NB4 (cell line): ENCODE measurements around the gene KRTAP12-3.
"Not testable (repeated sequence)": the region's sequence is repeated elsewhere in the genome, so short reads cannot be mapped to it uniquely, and the experiment has no call there.

Experiments
- DNase-seq: peaks from one replicate; pipeline ENCODE4 v3.0.0; 2010; ENCODE audit warnings: low read depth
- H3K4me3 ChIP-seq: one replicate; pipeline ENCODE4 v1.5.1; 2011; ENCODE audit warnings: mild to moderate bottlenecking, low read depth, low read length, moderate library complexity
- MYC ChIP-seq: IDR thresholded peaks from 2 replicates; pipeline ENCODE4 v1.6.1; 2011; ENCODE audit warnings: low read depth, low read length
- POLR2A ChIP-seq: IDR thresholded peaks from 2 replicates; pipeline ENCODE4 v1.6.1; 2011; ENCODE audit warnings: mild to moderate bottlenecking; ENCODE audit not compliant: insufficient read length; ENCODE audit errors: extremely low read depth
- TF ChIP-seq, protein P1 (sequence below): IDR thresholded peaks from 2 replicates; pipeline ENCODE4 v1.6.1; 2011; ENCODE audit warnings: low read depth, low read length
- TF ChIP-seq, protein P2 (sequence below): IDR thresholded peaks from one replicate; pipeline ENCODE4 v1.5.1; 2012; ENCODE audit warnings: low read depth, low read length

KRTAP12-3 gene

DNA sequence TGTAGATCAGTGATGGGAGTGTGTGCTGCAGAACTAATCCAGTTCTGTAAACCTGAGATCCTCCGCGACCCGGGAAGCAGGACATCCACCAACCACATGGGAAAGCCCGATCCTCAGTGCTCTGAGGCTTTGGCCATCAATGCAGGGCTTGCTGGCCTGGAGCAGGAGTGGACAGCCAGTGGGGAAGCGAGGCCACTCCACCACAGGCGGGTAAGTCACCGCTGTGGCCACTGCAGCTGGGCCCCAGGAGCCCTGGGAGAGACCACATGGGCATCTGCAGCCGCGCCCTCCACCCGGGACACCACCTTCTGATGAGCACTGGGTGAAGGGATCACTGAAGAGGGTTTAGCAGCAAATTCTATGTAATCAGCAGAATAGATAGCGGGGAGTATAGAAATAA lies 23.4 kb downstream of the KRTAP12-3 start:
- no peak overlapping the region for H3K4me3 ChIP-seq
- TF ChIP-seq, protein P1, sequence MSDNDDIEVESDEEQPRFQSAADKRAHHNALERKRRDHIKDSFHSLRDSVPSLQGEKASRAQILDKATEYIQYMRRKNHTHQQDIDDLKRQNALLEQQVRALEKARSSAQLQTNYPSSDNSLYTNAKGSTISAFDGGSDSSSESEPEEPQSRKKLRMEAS, result no peak
- no peak for TF ChIP-seq POLR2A
- no peak for DNase-seq

DNA sequence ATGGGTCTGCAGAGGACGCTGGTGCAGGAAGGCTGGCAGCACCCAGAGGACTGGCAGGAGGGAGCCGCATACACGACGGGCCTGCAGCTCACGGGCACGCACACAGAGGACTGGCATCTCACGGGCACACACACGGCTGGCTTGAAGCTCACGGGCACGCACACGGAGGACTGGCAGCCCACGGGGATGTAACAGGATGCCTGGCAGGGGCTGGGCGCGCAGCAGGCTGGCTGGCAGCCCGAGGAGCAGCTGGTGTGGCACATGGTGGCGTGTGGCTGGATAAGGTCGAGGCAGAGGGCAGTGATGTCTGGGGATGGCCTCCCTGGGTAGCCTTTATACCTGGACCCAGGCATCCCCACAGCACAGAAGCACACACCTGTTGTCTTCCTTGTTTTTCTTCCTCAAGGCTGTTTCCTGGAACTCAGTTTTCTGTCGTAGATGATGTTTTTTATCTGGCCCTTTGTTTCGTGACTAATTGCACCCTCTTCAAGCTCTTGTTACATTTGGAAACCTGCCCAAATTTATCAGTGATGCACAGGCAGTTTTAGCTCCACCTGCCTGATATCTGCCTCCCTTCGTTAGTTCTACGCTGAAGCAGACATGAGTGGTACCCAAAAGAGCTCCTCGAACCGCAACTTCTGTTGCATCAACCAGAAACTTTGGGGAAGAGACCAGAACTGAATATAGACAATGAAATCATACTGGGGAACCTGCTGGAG lies 24.3 kb downstream of the KRTAP12-3 start, which contains the start of gene KRTAP12-1:
KRTAP12-1 (minus strand) TSS at position 303 of the 719 bp plus-strand sequence; CDS start at position 263, 40 bp downstream.
- no peak for DNase-seq

DNA sequence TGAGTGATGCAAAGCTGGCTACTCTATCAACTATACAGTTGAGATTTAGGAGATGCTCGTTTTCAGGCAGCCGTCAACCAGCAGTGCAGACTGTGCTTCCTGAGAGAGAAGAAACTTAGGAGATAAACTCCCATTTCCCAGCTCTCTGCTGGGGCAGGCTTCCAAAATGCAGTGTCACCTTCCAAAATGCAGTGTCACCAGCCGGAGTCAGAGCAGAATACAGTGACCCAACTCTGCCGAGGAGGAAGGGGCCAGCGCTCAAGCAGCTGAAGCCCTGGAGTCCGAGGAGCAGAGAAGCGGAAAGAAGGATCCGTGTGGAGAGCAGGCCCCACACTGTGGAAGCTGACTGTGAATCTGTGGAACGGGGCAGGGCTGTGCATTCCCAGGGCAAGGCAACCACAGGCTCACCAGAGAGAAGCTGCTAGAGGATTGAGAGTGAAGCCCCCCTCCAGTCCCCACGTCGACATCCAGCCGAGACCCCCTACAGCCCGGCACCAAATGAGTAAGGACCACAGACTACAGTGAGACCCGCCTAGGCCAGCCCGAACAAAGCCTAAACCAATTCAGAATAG lies 24.9 kb downstream of the KRTAP12-3 start:
- TF ChIP-seq, protein P2, sequence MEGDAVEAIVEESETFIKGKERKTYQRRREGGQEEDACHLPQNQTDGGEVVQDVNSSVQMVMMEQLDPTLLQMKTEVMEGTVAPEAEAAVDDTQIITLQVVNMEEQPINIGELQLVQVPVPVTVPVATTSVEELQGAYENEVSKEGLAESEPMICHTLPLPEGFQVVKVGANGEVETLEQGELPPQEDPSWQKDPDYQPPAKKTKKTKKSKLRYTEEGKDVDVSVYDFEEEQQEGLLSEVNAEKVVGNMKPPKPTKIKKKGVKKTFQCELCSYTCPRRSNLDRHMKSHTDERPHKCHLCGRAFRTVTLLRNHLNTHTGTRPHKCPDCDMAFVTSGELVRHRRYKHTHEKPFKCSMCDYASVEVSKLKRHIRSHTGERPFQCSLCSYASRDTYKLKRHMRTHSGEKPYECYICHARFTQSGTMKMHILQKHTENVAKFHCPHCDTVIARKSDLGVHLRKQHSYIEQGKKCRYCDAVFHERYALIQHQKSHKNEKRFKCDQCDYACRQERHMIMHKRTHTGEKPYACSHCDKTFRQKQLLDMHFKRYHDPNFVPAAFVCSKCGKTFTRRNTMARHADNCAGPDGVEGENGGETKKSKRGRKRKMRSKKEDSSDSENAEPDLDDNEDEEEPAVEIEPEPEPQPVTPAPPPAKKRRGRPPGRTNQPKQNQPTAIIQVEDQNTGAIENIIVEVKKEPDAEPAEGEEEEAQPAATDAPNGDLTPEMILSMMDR, result no peak
- no peak for TF ChIP-seq MYC
- TF ChIP-seq, protein P1, result no peak
- no peak for TF ChIP-seq POLR2A
- no peak overlapping the region for H3K4me3 ChIP-seq
- DNase-seq, result no peak

More for the DNA sequence above, 24.3 kb downstream of the KRTAP12-3 start, which contains the start of gene KRTAP12-1:
- no peak for TF ChIP-seq POLR2A
- TF ChIP-seq MYC, result no peak
- TF ChIP-seq, protein P1, result no peak
- TF ChIP-seq, protein P2, result no peak
- H3K4me3 ChIP-seq, result no peak within 1 kb of the TSS

DNA sequence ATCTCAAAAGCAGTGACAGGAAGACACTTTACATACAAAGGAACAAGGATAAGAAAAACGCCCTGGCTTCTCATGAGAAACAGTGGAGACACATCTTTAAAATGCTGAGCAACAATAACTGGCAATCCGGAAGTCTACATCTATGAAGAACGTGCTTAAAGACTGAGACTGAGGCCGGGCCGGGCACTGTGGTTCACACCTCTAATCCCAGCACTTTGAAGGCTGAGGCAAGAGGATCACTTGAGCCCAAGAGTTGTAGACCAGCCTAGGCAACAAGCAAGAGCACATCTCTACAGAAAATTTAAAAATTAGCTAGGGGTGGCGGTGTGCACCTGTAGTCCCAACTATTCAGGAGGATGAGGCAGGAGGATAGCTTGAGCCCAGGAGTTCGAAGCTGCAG lies 26.3 kb downstream of the KRTAP12-3 start:
- DNase-seq, result no peak
- TF ChIP-seq, protein P2, result no peak
- TF ChIP-seq MYC, result no peak
- TF ChIP-seq, protein P1, result no peak

DNA sequence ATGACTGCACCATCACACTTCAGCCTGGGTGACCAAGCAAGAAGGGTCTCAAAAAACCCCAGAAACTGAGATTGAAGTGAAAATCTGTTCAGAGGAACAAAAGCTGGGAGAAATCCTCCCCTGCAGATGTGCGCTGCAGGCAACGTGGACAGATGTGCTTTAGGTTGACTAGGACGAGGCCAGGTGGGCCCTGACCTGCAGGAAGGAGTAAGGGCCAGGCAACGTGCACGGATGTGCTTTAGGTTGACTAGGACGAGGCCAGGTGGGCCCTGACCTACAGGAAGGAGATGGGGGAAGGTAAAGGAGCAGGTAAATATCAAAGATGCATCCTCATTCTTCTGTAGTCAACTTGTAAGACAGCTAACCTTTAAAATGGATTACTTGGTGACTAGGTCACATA lies 26.8 kb downstream of the KRTAP12-3 start:
- TF ChIP-seq, protein P1, result no peak
- TF ChIP-seq, protein P2, result no peak
- TF ChIP-seq MYC, result no peak
- no peak for TF ChIP-seq POLR2A
- no peak for DNase-seq
- H3K4me3 ChIP-seq, result no peak overlapping the region

More for the DNA sequence above, 26.3 kb downstream of the KRTAP12-3 start:
- H3K4me3 ChIP-seq, result no peak overlapping the region

DNA sequence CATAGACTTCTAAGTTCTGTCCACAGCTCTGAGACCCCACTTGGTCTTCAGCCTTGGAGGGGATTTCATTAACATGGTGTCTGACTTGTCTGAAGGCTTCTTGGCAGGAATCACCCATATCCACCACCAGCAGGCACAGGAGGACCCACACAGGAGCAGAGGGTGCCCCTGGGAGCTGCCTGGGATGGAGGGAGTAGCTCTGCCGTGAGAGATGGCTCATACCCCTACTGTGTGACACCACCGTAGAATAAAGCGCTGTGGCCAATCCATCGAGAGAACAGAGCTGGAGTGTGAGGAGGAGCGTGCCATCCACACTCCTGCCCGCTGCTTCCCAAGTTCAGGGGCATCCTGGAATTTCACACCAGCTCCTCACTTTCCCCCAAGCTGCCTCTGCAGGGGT lies 27.3 kb downstream of the KRTAP12-3 start:
- DNase-seq, H3K4me3 ChIP-seq: not testable (repeated sequence)
